GM12864 (cell line): Measurements from ENCODE around the gene RENBP.

Experiments
- DNase-seq: peaks from one replicate; pipeline ENCODE4 v3.0.0-alpha.2; 2011; ENCODE audit warnings: low read depth
- H3K4me3 ChIP-seq: 2 replicates; pipeline ENCODE4 v1.5.1; 2011; ENCODE audit warnings: mild to moderate bottlenecking, low read depth, low read length, control low read depth
- TF ChIP-seq, protein P1 (sequence below): IDR thresholded peaks from 2 replicates; pipeline ENCODE4 v1.5.1; 2011; ENCODE audit warnings: low read depth, mild to moderate bottlenecking, moderate library complexity, low read length, control low read depth, inconsistent platforms; ENCODE audit errors: missing control alignments

Gene RENBP

DNA sequence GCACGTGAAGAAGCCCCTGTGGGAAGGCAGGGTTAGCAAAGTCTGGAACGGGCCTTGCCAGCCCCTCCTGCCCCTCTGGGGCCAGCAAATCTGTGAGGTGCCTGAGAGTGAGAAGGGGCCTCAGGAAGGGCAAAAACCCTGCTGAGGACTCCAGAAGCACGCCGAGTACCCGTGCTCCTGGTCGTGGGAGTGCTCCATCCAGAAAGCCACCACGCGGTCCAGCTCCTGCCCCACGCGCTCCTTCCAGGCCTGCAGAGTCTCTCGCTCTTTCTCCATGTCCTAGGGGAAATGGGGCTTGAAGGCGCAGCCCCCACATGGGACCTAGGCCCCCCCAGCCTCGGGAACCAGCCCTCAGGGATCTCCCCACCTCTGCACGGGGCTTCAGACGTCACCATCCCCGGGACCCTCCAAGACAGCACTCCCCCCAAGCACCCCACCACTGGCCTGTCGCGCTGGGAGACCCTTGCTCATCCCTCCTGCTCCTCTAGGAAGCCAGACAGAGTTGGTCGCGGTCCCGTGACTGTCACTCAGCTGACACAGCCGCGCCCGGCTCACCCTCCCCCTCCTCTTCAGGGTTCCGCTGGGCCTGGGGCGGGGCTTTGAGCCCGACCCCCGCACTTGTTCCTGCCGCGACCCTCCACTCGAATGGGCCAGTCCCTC lies at the start of gene RENBP:
RENBP (minus strand) TSS at position 504 of the 660 bp plus-strand sequence; CDS start at position 471, 33 bp downstream.
- DNase-seq: no peak
- TF ChIP-seq, protein P1, sequence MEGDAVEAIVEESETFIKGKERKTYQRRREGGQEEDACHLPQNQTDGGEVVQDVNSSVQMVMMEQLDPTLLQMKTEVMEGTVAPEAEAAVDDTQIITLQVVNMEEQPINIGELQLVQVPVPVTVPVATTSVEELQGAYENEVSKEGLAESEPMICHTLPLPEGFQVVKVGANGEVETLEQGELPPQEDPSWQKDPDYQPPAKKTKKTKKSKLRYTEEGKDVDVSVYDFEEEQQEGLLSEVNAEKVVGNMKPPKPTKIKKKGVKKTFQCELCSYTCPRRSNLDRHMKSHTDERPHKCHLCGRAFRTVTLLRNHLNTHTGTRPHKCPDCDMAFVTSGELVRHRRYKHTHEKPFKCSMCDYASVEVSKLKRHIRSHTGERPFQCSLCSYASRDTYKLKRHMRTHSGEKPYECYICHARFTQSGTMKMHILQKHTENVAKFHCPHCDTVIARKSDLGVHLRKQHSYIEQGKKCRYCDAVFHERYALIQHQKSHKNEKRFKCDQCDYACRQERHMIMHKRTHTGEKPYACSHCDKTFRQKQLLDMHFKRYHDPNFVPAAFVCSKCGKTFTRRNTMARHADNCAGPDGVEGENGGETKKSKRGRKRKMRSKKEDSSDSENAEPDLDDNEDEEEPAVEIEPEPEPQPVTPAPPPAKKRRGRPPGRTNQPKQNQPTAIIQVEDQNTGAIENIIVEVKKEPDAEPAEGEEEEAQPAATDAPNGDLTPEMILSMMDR: no peak
- H3K4me3 ChIP-seq: no peak within 1 kb of the TSS

DNA sequence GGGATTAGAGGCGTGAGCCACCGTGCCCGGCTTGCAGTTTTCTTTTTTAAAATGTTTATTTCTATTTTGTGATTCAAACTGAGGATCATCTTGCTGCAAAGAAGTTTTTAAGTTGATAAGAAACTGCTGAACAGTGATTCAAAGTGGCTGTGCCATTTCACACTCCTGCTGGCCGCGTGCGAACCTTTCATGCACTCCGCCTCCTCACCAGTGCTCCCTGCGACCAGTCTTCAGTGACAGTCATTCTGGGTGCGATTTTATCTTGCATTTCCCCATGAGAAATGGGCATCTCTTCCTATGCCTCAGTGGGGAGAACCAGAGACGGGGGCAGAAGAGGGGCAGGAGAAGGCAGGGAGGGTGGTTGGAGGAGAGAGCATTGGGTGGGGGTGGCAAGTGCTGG lies 49.5 kb upstream of the RENBP start:
- no peak for DNase-seq
- TF ChIP-seq, protein P1: no peak
- H3K4me3 ChIP-seq: no peak overlapping the region

DNA sequence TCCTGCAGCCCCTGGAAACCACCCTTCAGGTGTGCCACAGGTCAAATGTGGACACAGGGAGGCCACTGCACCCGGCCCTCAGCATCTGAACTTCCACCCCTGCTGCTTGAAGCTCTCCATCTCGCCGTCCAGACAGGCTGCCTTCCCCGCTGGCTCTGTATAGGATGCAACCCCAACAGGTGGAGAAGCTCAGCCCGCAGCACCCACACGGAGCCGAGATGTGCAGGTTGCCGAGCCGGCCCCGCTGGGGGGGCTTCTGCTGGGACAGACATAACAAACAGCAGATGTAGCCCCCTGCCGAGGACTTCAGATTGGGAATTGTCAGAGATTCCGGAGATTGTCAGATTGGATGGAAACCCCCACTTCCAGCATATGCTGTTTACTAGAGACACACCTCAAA lies 48.6 kb upstream of the RENBP start:
- TF ChIP-seq, protein P1: no peak
- no peak overlapping the region for H3K4me3 ChIP-seq
- DNase-seq: no peak

DNA sequence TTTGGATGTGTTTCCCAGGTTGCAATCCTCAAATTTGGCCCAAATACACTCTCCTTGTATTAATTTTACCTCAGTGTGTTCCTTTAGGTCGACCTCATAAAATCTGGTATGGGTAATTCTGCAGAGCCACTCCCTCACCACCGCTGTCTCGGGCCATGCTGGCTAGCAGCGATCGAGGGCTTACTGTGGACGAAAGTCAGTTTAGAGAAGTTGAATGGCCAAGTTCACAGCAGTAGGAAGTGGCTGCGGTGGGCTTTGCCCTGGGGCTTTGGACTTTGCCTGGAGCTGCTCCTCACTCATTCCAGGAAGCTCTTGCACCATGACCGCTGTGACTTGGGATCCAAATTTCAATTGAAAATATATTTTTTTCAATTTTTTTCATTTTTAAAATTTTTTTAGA lies 47.7 kb upstream of the RENBP start:
- no peak for DNase-seq
- TF ChIP-seq, protein P1: no peak
- no peak overlapping the region for H3K4me3 ChIP-seq

DNA sequence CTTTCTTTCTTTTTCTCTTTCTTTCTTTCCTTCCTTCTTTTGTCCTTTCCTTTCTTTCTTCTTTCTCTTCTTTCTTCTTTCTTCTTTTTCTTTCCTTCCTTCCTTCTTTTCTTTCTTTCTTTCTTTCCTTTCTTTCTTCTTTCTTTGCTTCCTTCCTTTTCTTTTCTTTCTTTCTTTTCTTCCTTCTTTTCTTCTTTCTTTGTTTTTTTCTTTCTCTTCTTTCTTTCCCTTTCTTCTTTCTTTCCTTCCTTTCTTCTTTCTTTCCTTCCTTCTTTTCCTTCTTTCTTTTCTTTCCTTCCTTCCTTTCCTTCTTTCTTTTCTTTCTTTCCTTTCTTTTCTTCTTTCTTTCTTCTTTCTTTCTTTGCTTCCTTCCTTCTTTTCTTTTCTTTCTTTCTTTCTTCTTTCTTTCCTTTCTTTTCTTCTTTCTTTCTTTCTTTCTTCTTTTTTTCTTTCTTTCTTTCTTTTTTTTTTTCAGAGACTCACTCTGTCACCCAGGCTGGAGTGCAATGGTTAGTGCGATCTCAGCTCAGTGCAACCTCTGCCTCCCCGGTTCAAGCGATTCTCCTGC lies 46.7 kb upstream of the RENBP start:
- DNase-seq: no peak
- TF ChIP-seq, protein P1: no peak
- no peak overlapping the region for H3K4me3 ChIP-seq

DNA sequence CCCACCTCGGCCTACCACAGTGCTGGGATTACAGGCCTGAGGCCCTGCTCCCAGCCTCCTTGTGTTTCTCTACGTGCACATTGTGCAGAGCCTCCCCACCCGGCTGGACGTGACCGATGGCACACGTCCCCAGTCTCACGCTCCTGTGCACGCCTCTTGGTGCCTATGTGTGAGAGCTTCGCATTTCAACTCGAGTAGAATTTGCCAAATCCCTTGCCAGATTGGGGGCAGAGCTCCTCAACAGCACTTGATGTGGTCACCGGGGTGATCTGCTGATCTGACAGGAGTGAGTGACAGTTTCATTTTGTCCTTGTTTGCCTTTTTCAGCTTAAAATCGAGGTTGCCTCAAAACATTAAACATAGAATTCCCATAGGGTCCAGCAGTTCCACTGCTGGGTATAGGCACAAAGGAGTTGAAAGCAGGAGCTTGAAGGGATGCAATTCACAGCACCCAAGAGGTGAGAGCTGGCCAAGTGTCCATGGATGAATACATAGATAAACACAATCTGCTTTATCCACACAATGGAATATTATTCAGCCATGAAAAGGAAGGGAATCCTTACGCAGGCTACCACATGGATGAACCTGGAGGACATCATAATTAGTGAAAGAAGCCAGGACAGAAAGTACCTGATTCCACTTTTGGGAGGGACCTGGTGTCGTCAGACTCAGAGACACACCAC lies 45.7 kb upstream of the RENBP start:
- H3K4me3 ChIP-seq: no peak overlapping the region
- no peak for DNase-seq
- TF ChIP-seq, protein P1: no peak
